Measurements from ENCODE around the gene FOXB2. TPM values are rescaled to one million over a fixed set of nuclear protein-coding genes. Genes with fewer than 3 reads are reported as not detected.

The FOXB2 gene
- total RNA-seq, 1 donor from 2014 or later, result not detected

GRCh38 chr9:77017505-77017894, 2.0 kb upstream of the FOXB2 start:
- peaks cover 93% of the 10 kb centered on the region for H4K20me1 ChIP-seq (ENCODE audit: low read depth)
- H3K27me3 ChIP-seq, result peaks cover 100% of the 10 kb centered on the region
- no peak for DNase-seq (ENCODE audit: low spot score)
- H3K9me3 Mint-ChIP-seq, result no peaks in the 10 kb centered on the region
- H3K36me3 ChIP-seq, result no peaks in the 10 kb centered on the region
- H3K4me2 ChIP-seq, result no peak overlapping the region
- no peaks in the 10 kb centered on the region for H3K79me2 ChIP-seq (ENCODE audit: low read depth)
- H3K4me1 Mint-ChIP-seq, result peaks cover 56% of the 10 kb centered on the region
- peak overlapping the region; percentile 78 for H3K4me3 Mint-ChIP-seq
- H3K27ac ChIP-seq, result no peak overlapping the region
- H3K27ac Mint-ChIP-seq, result no peak overlapping the region
- peaks cover 48% of the 10 kb centered on the region for H3K4me1 ChIP-seq
- H3K27me3 Mint-ChIP-seq (ENCODE audit: insufficient read depth, low read depth), result peaks cover 94% of the 10 kb centered on the region
- no peaks in the 10 kb centered on the region for H3K36me3 Mint-ChIP-seq
- H3K9ac ChIP-seq, result no peak overlapping the region
- no peaks in the 10 kb centered on the region for H3K9me3 ChIP-seq (ENCODE audit: low read depth)
- TF ChIP-seq EZH2phosphoT487 (IDR thresholded peaks at IDR 0.05) (no peak), EZH2 (IDR thresholded peaks at IDR 0.05) (no peak), CTCF (IDR thresholded peaks at IDR 0.05) (no peak)
- no peak overlapping the region for H3K4me3 ChIP-seq
- H3F3A ChIP-seq (ENCODE audit: low read depth), result peaks cover 67% of the 10 kb centered on the region
- H2AFZ ChIP-seq (replicated peaks), result no peak overlapping the region

- no peaks in the 10 kb centered on the region for H3K9me3 Mint-ChIP-seq
- no peak for TF ChIP-seq EZH2 (IDR thresholded peaks at IDR 0.05)
- no peak for TF ChIP-seq CTCF (IDR thresholded peaks at IDR 0.05)
- no peak for TF ChIP-seq EZH2phosphoT487 (IDR thresholded peaks at IDR 0.05)
- H3K27me3 ChIP-seq, result peaks cover 100% of the 10 kb centered on the region
- H3K27me3 Mint-ChIP-seq (ENCODE audit: insufficient read depth, low read depth), result peaks cover 92% of the 10 kb centered on the region
- DNase-seq (ENCODE audit: low spot score), result peak; percentile 82
- no peaks in the 10 kb centered on the region for H3K79me2 ChIP-seq (ENCODE audit: low read depth)
- no peaks in the 10 kb centered on the region for H3K36me3 Mint-ChIP-seq
- H3F3A ChIP-seq (ENCODE audit: low read depth), result peaks cover 67% of the 10 kb centered on the region
- H3K9ac ChIP-seq, result no peak overlapping the region
- H3K4me1 Mint-ChIP-seq, result peaks cover 56% of the 10 kb centered on the region
- H3K36me3 ChIP-seq, result no peaks in the 10 kb centered on the region
- peak overlapping the region; percentile 44 for H3K4me3 ChIP-seq
- peak overlapping the region; percentile 78 for H3K4me3 Mint-ChIP-seq
- H2AFZ ChIP-seq (replicated peaks), result peak overlapping the region; percentile 29
- H3K9me3 ChIP-seq (ENCODE audit: low read depth), result no peaks in the 10 kb centered on the region
- peaks cover 49% of the 10 kb centered on the region for H3K4me1 ChIP-seq
- peak overlapping the region; percentile 81 for H3K4me2 ChIP-seq
- H4K20me1 ChIP-seq (ENCODE audit: low read depth), result peaks cover 89% of the 10 kb centered on the region
- H3K27ac Mint-ChIP-seq, result no peak overlapping the region
- H3K27ac ChIP-seq, result no peak overlapping the region
These were observed 1.1 kb upstream of the FOXB2 start for GRCh38 chr9:77018058-77018968.

- H3K27ac Mint-ChIP-seq, result no peak overlapping the region
- no peak for DNase-seq (ENCODE audit: low spot score)
- peak overlapping the region; percentile 81 for H3K4me2 ChIP-seq
These were observed 553 bp upstream of the FOXB2 start for GRCh38 chr9:77018969-77019235.

More at GRCh38 chr9:77018969-77019235, 553 bp upstream of the FOXB2 start:
- peak overlapping the region; percentile 78 for H3K4me3 Mint-ChIP-seq
- TF ChIP-seq EZH2phosphoT487 (IDR thresholded peaks at IDR 0.05) (no peak), EZH2 (IDR thresholded peaks at IDR 0.05) (no peak), CTCF (IDR thresholded peaks at IDR 0.05) (no peak)
- Histone ChIP-seq H4K20me1 (ENCODE audit: low read depth) (peaks cover 83% of the 10 kb centered on the region), H3K9me3 (ENCODE audit: low read depth) (no peaks in the 10 kb centered on the region), H3K27ac (no peak overlapping the region), H3K9ac (no peak overlapping the region), H3K36me3 (no peaks in the 10 kb centered on the region), H3K4me1 (peaks cover 49% of the 10 kb centered on the region), H3F3A (ENCODE audit: low read depth) (peaks cover 68% of the 10 kb centered on the region), H3K79me2 (ENCODE audit: low read depth) (no peaks in the 10 kb centered on the region), H3K27me3 (peaks cover 100% of the 10 kb centered on the region), H3K4me3 (peak overlapping the region; percentile 44), H2AFZ (replicated peaks) (peak overlapping the region; percentile 29)
- peaks cover 92% of the 10 kb centered on the region for H3K27me3 Mint-ChIP-seq (ENCODE audit: insufficient read depth, low read depth)
- no peaks in the 10 kb centered on the region for H3K36me3 Mint-ChIP-seq
- peaks cover 56% of the 10 kb centered on the region for H3K4me1 Mint-ChIP-seq
- H3K9me3 Mint-ChIP-seq, result no peaks in the 10 kb centered on the region
